ENCODE data around the gene SLC29A3. TPM values are rescaled to one million over a fixed set of nuclear protein-coding genes. Genes with fewer than 3 reads are reported as not detected.

SLC29A3 gene
- total RNA-seq, 1 experiment from 2014 or later: 5.9 TPM

- BruUV-seq (replicated peaks): no TSS peak
- no peak overlapping the region for H3K9ac ChIP-seq (ENCODE audit: low read length)
- peak overlapping the region; percentile 83 for H2AFZ ChIP-seq (ENCODE audit: low read depth, low read length, poor library complexity, severe bottlenecking)
- ATAC-seq (no peak), DNase-seq (ENCODE audit: low read depth, low spot score) (no peak)
- H3K9me3 ChIP-seq (ENCODE audit: control insufficient read depth in 1 of 2, insufficient read depth in 1 of 2, low read depth in 1 of 2, low read length in 2 of 2): no peaks in the 10 kb centered on the region
- RAD21 ChIA-PET (ENCODE audit: low non-redundant PET in 1 of 2, low total read pairs in 2 of 2, uncharacterized antibody in 2 of 2, unreplicated experiment in 2 of 2): interaction anchor here in 1 of 2 experiments (1.5 kb wide), 1 partner anchor 393 kb away, joined by 6 read pairs; no protein-coding TSS in a partner anchor
- peak overlapping the region; percentile 41 for H3K4me2 ChIP-seq (ENCODE audit: low read length)
- no peak for TF ChIP-seq MAX (IDR thresholded peaks at IDR 0.05)
- no peak for TF ChIP-seq SIN3A (IDR thresholded peaks at IDR 0.05; ENCODE audit: low read depth)
- no peak for TF ChIP-seq RAD21 (IDR thresholded peaks at IDR 0.05; ENCODE audit: low read depth)
- no peak for TF ChIP-seq JUND (IDR thresholded peaks at IDR 0.05)
- no peak for TF ChIP-seq EZH2 (IDR thresholded peaks at IDR 0.05)
- TF ChIP-seq, protein P1, sequence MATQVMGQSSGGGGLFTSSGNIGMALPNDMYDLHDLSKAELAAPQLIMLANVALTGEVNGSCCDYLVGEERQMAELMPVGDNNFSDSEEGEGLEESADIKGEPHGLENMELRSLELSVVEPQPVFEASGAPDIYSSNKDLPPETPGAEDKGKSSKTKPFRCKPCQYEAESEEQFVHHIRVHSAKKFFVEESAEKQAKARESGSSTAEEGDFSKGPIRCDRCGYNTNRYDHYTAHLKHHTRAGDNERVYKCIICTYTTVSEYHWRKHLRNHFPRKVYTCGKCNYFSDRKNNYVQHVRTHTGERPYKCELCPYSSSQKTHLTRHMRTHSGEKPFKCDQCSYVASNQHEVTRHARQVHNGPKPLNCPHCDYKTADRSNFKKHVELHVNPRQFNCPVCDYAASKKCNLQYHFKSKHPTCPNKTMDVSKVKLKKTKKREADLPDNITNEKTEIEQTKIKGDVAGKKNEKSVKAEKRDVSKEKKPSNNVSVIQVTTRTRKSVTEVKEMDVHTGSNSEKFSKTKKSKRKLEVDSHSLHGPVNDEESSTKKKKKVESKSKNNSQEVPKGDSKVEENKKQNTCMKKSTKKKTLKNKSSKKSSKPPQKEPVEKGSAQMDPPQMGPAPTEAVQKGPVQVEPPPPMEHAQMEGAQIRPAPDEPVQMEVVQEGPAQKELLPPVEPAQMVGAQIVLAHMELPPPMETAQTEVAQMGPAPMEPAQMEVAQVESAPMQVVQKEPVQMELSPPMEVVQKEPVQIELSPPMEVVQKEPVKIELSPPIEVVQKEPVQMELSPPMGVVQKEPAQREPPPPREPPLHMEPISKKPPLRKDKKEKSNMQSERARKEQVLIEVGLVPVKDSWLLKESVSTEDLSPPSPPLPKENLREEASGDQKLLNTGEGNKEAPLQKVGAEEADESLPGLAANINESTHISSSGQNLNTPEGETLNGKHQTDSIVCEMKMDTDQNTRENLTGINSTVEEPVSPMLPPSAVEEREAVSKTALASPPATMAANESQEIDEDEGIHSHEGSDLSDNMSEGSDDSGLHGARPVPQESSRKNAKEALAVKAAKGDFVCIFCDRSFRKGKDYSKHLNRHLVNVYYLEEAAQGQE (IDR thresholded peaks at IDR 0.05; ENCODE audit: low read depth): no peak
- no peak for TF ChIP-seq CEBPB (IDR thresholded peaks at IDR 0.05; ENCODE audit: low read depth)
- no peak for TF ChIP-seq ZFX (IDR thresholded peaks at IDR 0.05)
- TF ChIP-seq ELF1 (IDR thresholded peaks at IDR 0.05; ENCODE audit: borderline replicate concordance, low read depth): no peak
- no peak for TF ChIP-seq SP1 (IDR thresholded peaks at IDR 0.05; ENCODE audit: low read depth)
- TF ChIP-seq, protein P2, sequence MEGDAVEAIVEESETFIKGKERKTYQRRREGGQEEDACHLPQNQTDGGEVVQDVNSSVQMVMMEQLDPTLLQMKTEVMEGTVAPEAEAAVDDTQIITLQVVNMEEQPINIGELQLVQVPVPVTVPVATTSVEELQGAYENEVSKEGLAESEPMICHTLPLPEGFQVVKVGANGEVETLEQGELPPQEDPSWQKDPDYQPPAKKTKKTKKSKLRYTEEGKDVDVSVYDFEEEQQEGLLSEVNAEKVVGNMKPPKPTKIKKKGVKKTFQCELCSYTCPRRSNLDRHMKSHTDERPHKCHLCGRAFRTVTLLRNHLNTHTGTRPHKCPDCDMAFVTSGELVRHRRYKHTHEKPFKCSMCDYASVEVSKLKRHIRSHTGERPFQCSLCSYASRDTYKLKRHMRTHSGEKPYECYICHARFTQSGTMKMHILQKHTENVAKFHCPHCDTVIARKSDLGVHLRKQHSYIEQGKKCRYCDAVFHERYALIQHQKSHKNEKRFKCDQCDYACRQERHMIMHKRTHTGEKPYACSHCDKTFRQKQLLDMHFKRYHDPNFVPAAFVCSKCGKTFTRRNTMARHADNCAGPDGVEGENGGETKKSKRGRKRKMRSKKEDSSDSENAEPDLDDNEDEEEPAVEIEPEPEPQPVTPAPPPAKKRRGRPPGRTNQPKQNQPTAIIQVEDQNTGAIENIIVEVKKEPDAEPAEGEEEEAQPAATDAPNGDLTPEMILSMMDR (IDR thresholded peaks at IDR 0.05 in 2 of 3, conservative IDR thresholded peaks at IDR 0.05 in 1 of 3; ENCODE audit: borderline replicate concordance in 1 of 3, insufficient read depth in 1 of 3, low read depth in 2 of 3, low read length in 2 of 3): no peak
- no peak overlapping the region for H3K4me3 ChIP-seq (replicated peaks in 1 of 2; ENCODE audit: low read depth in 1 of 2, low read length in 2 of 2)
- no peaks in the 10 kb centered on the region for H3K27me3 ChIP-seq (ENCODE audit: insufficient read depth, low read length)
- no peaks in the 10 kb centered on the region for H4K20me1 ChIP-seq (ENCODE audit: insufficient read depth)
- no peaks in the 10 kb centered on the region for H3K36me3 ChIP-seq (ENCODE audit: control insufficient read depth in 1 of 2, insufficient read depth in 2 of 2, low read length in 2 of 2)
- POLR2A ChIA-PET: interaction anchor here (1.0 kb wide), 1 partner anchor 394 kb away, joined by 3 read pairs; no protein-coding TSS in a partner anchor
- peaks cover 3 to 13% of the 10 kb centered on the region in 2 experiments; a peak in 3 of 4 replicates for H3K4me1 ChIP-seq (ENCODE audit: control insufficient read depth in 1 of 2, insufficient read depth in 2 of 2, low read length in 2 of 2)
- H3K9me2 ChIP-seq (ENCODE audit: insufficient read depth): no peaks in the 10 kb centered on the region
- H3K79me2 ChIP-seq (ENCODE audit: insufficient read depth, low read length): no peaks in the 10 kb centered on the region
- CTCF ChIA-PET: interaction anchor here (1.1 to 5.6 kb wide), 8 partner anchors 62 to 734 kb away, joined by 3 to 38 read pairs (median 4); no protein-coding TSS in a partner anchor
- intact Hi-C loops (cut with micrococcal nuclease): loop anchor here (1.0 to 10.0 kb wide), 7 partner anchors 258 to 733 kb away; no protein-coding TSS in a partner anchor
- H3K27ac ChIP-seq (ENCODE audit: low read depth, low read length): no peak overlapping the region
These were observed 4.3 kb upstream of the SLC29A3 start for GRCh38 chr10:71314694-71315225.
